Esophagus squamous epithelium (tissue), 4 donors: Measurements from ENCODE around the gene EPPIN.

Experiments used
- CTCF ChIP-seq, 6 experiments: fragments of 450-650 bp in 4 of 6; fragments of 200-600 bp in 2 of 6; sonication (generic) in 2 of 6; IDR thresholded peaks; one replicate each; pipeline ENCODE4 v1.5.1; 2016 to 2019; ENCODE audit warnings: antibody characterized with exemption in 6 of 6, mild to moderate bottlenecking in 4 of 6, moderate library complexity in 4 of 6
- POLR2A ChIP-seq, 4 donors: fragments of 450-650 bp; IDR thresholded peaks; one replicate each; pipeline ENCODE4 v1.6.1; 2017; ENCODE audit warnings: antibody characterized with exemption in 4 of 4, mild to moderate bottlenecking in 4 of 4, moderate library complexity in 3 of 4

GRCh38 chr20:45588800-45589199 is 41.6 kb upstream of the EPPIN start:
- TF ChIP-seq CTCF (IDR thresholded peaks at IDR 0.05): no peak
- no peak for TF ChIP-seq POLR2A (IDR thresholded peaks at IDR 0.05)
